GM19463 (cell line): Measurements from ENCODE around the gene AIG1.
"Not testable (repeated sequence)": the region's sequence is repeated elsewhere in the genome, so short reads cannot be mapped to it uniquely, and the experiment has no call there.

Source experiments
- ATAC-seq: cut with Tn5 transposase; IDR thresholded peaks from one replicate; pipeline ENCODE4 v1.9.1; 2021; ENCODE audit warnings: mild to moderate bottlenecking, moderate library complexity; ENCODE audit not compliant: unreplicated experiment

AIG1 gene

DNA sequence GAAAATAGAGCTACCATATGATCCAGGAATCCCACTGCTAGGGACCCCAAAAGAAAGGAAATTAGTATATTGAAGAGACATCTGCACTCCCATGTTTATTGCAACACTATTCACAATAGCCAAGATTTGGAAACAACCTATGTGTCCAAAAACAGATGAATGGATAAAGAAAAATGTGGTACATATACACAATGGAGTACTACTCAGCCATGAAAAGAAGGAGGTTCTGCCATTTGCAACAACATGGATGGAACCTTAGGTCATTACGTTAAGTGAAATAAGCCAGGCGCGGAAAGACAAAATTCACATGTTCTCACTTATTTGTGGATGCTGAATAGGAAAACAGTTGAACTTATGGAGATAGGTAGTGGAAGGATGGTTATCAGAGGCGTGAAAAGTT is 252.5 kb downstream of the AIG1 start:
- no peak for ATAC-seq

DNA sequence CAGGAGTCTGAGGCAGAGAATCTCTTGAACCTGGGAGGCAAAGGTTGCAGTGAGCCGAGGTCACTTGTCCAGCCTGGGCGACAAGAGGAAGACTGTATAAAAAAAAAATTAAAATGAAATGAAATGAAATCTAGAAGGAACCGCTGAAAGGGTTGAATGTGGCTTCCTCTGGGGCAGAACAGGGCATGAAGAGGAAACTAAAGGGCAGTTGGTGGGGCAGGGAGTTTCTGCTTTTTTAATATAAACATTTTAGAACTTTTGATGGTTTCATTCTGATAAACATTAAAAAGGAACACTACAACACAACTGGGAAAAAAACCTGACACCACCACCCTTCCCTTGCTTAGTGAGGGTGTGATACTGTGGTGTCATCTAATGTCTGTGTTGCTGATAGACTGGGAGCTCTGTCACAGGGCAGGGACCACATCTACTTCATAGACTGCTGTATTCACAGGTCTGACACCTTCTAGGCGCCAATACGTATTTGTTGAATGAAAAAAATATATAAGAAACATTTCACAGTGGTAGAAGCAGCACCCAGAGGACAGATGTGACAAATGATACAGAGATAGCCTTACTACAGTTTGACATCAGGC is 260.9 kb downstream of the AIG1 start:
- no peak for ATAC-seq

DNA sequence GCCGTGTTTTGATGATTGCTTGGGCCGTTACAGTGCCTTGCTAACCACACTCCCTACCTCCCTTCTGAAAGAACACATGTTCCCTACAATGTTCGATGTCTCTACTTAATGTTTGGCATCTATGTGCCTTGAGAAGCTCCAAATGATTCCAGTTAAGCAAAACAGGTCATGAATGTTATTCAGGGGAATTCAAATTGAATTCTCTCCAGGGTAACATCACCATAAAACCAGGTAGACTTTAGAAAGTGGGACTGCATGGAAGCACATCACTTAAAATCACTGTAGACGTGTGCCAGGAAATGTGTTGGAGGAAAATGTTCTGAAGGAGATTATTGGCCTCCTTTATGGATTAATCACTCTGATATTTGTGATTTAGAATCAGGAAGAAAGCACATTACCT is 261.7 kb downstream of the AIG1 start:
- no peak for ATAC-seq

DNA sequence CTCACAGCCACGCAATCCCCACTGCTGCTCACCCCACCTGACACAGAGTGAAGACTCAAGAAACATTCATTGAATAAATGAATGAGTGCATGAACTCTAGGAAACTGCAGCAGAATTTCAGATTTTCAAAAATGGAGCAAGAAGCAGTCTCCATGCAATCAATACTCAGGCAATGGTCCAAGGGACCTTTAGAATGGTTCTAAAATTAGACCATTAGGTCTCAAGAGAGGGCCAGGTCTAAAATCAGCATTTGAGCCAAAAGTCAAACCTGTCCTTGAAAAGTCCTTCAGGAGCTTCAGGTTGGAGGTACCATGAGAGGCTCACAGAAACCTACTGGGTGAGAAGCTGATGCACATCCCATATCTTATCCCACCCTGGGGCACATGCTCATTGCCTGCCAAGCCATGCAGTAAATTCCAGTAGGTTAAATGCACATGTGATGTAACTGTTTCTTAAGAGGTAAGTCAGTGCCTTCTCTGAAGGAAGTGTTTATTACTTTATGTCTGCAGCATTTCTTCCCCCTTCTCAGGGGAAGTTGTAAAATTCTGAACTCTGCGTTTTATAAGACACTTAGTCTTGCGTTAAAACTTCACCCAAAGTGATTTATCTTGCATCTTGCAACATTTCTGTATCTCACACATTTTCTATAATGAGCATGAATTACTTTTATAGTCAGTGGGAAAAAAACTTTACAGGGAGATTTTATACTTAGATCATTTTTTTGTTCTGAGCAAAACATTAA is 263.2 kb downstream of the AIG1 start:
- no peak for ATAC-seq

DNA sequence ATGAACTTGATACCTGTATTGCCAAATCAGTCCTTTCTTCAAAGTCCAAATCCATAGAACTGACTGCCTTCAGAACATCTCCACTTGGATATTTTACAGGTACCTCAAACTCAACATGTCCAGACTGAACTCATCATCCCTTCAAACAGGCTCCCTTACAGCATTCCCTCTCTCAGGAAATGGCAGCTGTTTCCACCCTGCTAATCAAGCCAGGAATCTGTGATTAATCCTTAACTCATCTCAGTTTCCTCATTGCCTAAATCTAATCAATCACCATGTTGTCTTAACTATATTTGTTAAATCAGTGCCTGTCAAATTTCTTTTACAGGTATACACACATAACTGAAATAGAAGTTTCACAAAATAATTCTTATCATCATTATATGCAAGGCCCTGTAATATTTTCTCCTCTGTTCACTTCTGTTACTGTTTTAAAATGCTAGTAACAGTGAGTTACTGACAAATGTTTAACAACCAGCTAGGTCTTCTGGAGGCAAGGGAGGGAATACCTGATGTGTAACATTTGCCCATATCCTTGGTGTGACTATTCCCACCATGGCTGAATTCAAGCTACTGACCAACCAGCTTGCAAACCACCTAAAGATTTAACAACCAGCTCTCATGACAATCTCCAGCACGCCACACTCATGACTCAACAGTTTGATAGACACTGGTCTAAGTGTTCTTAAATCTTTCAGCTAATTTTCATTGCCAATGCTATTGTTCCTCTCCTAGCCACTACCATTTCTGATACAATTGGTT is 264.9 kb downstream of the AIG1 start:
- ATAC-seq = no peak

DNA sequence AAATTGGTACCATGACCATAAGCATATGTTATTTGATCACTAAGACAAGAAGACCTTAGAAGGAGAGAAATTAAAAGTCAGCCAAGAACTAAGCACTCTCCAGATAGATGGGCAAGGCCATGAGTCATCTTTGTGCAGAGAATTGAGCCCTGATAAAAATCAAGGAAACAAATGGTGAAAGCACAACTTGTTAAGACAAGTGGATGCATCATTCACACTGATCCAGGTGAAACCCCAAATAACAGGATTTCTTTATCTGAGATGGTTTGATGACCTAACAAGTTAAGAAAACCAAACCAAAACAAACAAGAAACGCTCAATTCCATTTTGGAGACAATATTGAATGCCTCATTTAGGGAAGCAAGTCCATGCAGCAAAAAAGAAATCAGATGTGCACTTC is 268.2 kb downstream of the AIG1 start:
- ATAC-seq = no peak

DNA sequence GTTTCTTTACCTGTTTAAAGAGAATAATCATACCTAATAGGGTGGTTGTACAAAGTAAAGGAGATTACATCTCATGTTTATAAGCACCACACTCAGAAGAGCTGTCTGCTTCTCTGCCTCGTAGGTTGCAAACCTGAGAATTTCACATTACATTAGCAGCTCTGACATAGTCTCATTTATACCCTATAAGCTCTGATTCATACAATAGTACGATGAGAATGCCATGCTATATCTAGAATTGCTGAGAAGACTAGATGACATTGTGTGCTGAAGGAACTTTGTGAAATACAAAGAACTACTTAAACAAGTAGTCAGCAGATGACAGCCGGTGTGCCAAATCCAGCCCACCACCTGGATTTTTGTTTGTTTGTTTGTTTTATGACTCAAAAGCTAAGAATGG is 268.6 kb downstream of the AIG1 start:
- no peak for ATAC-seq

DNA sequence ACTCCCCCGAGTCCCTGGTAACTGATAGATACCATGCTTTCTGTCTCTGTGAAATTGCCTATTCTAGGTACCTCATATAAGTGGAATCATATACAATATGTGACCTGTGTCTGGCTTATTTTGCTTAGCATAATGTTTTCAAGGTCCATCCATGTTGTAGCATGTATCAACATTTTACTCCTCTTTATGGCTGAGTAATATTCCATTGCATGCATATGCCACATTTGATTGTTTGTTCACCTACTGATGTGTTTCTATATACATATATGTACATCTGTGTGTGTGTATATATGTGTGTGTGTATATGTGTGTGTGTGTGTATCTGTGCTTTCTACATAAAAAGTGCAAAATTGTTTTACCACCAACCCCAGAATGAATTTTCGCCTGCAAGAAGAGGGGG is 270.7 kb downstream of the AIG1 start:
- ATAC-seq = no peak

DNA sequence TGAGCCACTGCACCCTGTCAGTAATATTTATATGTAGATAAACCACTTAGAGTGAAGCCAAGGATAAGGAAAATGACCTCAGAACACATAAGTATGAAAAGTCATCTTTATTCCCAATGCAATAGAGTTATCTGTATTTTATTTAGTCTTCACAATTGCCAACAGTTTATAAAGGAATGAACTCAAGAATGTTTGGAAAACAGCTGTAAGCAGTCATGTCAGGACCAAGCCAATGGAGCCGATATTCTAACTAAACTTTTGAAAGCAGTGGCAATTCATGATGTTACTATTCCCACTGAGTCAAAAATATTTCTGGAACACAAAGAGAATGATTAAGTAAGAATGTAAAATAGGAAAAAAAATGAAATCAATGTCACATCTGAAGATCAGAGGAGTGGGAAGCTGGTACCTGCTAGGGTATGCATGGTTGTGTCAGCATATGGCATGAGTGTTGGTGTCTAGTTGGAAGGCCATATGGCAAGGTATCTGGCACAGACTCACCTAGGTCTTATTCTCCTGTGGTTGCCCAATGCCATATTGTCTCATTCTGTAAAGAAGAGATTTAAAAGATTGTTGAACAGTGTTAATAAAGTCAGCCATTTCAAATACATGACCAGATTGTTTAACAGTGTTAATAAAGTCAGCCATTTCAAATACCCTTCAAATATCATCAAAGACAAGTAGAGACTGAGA is 271.6 kb downstream of the AIG1 start:
- no peak for ATAC-seq

DNA sequence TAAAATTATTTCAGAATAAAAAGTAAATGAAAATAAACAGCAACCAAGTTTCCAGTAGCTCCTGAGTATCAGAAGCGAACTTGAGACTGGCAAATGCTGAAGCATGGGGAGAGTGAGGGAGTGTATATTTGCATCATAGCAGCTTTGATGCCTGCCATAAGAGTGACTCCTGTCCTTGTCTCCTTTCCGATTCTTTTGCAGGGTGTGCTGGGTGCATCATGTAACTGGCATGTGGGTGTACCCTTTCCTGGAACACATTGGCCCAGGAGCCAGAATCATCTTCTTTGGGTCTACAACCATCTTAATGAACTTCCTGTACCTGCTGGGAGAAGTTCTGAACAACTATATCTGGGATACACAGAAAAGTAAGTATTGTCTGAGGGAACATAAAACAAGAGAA is 272.4 kb downstream of the AIG1 start:
- ATAC-seq = no peak

DNA sequence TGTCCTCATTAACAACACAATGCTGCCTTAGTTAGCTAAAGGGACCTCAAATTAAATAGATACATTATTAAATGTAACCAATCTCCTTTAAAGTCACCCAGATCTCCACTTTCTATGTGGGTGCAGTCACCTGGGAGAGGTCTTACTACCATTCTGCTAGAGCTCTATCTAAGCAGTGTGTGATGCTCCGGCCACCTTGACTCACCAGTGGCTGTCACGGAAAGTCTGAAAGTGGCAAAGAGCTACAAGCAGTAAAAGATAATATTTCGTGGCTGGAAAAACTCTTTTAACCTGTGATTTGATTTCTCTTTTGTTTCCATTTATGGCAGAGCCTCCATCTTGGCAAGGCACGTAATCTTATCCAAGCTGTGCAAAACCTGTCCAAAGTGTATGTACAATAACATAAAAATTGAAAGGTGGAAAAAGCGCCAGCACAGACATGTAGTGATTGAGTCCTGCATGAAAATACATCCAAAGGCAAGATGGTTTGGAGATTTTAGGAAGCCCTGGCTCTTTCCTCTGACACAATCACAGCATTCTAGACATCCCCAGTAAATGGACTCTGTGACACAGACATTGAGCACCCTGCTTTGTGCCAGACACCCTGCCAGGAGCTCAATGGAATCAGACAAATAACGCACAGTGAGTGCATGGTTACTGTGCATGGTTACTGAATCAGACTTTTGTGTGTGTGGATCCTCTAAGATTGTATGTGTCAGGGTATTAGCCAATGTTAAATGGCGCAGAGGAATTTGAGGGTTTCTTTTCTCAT is 273.2 kb downstream of the AIG1 start:
- no peak for ATAC-seq

DNA sequence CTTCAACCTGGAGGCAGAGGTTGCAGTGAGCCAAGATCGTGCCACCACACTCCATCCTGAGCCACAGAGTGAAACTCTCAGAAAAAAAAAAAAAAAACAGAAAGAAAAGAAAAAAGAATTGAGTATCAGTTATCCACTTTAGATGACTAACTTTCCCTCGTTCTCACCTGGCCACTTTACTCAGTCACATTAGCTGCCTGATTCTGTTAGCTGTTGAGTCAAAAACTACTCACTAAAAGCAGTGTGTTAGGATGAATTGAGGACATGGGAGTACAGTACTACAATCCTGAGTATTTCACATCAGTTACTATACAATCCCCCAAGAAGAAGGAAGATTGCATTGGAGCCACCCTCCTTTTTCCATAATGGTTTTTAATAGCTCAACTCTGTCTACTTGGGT is 275.2 kb downstream of the AIG1 start:
- ATAC-seq = no peak

DNA sequence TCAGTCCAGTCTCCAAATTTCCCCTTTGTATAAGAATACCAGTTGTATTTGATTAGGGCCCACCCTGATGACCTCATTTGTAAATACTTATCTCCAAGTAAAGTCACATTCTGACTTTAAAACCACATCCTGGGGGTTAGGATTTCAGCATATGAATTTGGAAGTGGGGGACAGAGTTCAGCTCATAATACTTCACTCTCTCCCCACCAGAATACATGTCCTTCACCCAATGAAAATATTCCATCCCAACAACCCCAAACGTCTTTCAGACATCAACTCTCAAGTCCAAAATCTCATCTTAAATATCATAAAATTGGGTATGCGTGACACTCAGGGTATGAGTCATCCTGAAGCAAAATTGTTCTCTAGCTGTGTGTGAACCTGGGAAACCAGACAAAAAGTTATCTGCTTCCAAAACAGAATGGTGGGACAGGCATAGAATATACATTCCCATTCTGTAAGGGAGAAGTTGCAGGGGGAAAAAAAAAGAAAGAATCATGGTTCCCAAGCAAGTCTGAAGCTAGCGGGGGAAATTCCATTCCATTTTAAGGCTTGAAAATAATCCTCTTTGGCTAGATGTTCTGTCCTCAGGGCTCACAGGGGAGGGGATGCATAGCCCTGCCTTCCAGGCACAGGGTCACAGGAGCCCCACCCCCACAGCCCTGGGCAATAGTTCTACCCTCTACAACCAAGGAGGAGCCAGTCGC is 275.9 kb downstream of the AIG1 start:
- ATAC-seq = no peak

DNA sequence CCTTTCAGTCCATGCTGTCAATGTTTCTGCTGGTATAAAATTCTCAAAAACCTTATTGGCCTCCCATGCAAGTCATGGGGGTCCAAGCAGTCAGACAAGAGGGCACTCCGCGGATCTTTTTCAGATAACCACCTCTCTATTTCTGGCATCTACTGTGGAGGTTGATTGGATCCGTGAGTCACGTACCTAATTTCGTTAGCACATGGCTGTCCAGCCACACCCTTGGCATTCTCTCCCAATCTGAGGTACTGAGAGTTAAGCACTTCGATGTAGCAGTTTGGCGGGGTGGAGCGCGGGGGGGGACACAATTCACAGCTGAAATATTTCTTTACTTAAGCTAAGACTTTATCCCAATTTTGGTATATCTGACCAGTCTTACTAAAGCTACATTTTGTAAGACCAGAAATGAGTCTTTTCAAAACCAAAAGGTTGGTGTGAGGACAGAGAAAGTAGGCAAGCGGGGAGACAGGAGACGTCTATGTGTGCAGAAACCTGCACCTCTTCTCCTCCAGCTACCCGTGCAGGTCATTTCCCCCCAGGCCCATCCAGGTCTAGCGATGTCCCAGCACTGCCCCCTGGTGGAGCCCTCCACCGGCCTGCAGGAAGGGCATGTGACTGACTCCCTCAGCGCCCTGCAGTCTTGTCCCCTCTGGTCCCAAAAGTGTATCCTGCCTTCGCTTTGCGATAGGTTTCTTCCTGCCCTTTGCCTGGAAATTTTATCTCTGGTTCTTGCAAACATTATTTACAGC is 276.7 kb downstream of the AIG1 start:
- no peak for ATAC-seq

DNA sequence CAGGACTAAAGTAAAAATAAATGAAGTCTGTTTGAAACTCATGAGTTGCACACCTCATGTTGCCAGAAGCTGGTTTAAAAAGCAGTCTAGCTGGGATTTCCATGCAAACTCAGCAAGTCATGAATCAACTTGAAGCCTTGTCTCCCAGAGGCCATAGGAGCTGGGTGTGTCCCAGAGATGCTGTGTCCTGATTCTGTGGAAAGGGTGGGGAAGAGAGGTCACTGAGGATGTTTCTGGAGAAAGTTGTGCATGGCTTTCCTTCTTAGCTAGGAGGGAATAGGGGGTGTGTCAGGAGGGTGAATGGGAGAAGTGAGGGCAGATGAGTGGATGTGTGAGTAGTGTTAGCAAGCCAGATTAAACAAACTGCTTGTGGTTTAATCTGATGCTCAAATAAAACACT is 278.5 kb downstream of the AIG1 start:
- ATAC-seq = no peak

DNA sequence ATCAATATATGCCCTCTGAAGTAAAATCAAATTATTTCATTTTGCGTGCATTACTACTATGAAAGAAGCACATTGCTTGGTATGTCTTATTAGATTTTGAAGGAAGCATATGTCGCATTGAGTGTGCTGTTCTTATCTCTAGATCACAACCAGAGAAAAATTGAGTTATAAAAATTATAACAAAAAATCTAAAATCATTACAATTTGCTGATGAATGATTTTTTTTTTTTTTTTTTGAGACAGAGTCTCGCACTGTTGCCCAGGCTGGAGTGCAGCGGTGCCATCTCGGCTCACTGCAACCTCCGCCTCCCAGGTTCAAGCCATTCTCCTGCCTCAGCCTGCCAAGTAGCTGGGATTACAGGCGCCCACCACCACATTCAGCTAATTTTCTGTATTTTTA is 284.8 kb downstream of the AIG1 start:
- ATAC-seq = not testable (repeated sequence)

DNA sequence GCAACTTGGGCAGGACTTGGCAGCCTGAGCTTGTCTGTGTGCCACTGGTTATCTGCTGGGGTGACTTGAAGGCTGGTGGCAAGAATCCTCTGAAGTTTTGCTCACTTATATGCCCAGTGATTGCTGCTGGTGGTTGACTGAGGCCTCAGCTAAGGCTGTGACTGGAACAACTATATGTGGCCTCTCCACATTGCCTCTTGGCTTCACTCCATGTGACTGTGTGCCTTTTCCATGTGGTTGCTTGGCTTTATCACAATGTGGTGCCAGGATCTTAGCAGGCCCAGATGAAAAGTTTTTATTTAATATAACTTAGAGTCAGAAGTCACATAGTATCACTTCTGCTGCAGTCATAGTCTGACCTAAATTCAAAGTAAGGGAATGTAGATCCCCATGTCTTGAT is 285.3 kb downstream of the AIG1 start:
- ATAC-seq = no peak

DNA sequence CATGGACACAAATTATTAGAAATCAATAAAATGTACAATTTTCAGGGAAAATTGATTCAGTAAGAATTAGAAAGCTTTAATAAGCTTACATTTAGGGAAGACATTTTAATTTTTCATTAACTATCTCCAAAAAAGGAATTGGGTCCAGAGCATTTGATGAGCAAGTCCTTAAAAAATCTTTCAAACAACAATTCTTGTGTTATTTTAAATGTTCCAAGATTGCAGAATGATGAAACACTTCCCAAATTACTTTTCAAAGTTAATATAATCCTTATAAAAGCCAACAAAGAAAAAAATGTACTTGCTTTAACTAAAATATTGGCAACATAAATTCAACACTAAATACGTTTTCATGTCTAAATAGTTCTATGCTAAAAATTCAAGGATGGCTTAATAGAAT is 287.8 kb downstream of the AIG1 start:
- ATAC-seq = no peak

DNA sequence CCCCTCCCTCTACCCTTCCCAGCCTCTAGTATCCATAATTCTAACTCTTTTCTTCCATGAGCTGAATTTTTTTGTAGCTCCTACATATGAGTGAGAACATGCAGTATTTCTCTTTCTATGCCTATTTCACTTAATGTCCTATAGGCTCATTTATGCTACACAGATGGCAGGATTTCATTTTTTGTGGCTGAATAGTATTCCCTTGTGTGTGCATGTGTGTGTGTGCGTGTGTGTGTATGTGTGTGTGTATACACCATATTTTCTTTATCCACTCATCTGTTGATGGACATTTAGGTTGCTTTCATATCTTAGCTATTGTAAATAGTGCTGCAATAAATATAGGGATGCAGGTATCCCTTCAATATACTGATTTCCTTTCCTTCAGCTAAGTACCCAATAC is 288.8 kb downstream of the AIG1 start:
- no peak for ATAC-seq
